H1 (cell line): Measurements from ENCODE around the gene ACACB.

Source experiments
- BCL11A ChIP-seq, 2 experiments: IDR thresholded peaks; one replicate each; pipeline ENCODE4 v1.6.1; 2011; ENCODE audit warnings: low read depth in 2 of 2, low read length in 2 of 2, mild to moderate bottlenecking in 2 of 2
- JUN ChIP-seq: IDR thresholded peaks from 2 replicates; pipeline ENCODE4 v1.6.1; 2011; ENCODE audit warnings: low read depth, mild to moderate bottlenecking, improper control_type of control experiment, low read length
- POLR2A ChIP-seq, 2 experiments: IDR thresholded peaks; 1 replicate in 1 of 2; 2 replicates in 1 of 2; pipeline ENCODE4 v1.6.1; 2011; ENCODE audit warnings: low read depth in 2 of 2, low read length in 2 of 2, mild to moderate bottlenecking in 2 of 2; ENCODE audit errors: control extremely low read depth in 1 of 2
- RBBP5 ChIP-seq: IDR thresholded peaks from 2 replicates; pipeline ENCODE4 v1.7.1; 2012; ENCODE audit warnings: low read depth, mild to moderate bottlenecking, inconsistent platforms, low read length, moderate library complexity, borderline replicate concordance
- SAP30 ChIP-seq: fragments of 300-600 bp; sonication (generic); IDR thresholded peaks from 2 replicates; pipeline ENCODE4 v1.7.1; 2012; ENCODE audit warnings: low read length, moderate library complexity, mild to moderate bottlenecking, inconsistent platforms; ENCODE audit not compliant: insufficient read depth, insufficient replicate concordance
- SIN3A ChIP-seq, 2 experiments: IDR thresholded peaks in 1 of 2; conservative IDR thresholded peaks in 1 of 2; 2 replicates each; pipeline ENCODE4 v1.6.1; 2011 to 2012; ENCODE audit warnings: low read length in 2 of 2, improper control_type of control experiment in 1 of 2, low read depth in 1 of 2, mild to moderate bottlenecking in 1 of 2
- SP1 ChIP-seq: IDR thresholded peaks from 2 replicates; pipeline ENCODE4 v1.6.1; 2011; ENCODE audit warnings: low read depth, low read length
- SRF ChIP-seq: IDR thresholded peaks from 2 replicates; pipeline ENCODE4 v1.6.1; 2011; ENCODE audit warnings: mild to moderate bottlenecking, low read depth, low read length, moderate library complexity
- TCF12 ChIP-seq: IDR thresholded peaks from 2 replicates; pipeline ENCODE4 v1.6.1; 2011; ENCODE audit warnings: low read depth, mild to moderate bottlenecking, low read length
- YY1 ChIP-seq: IDR thresholded peaks from 2 replicates; pipeline ENCODE4 v1.6.1; 2011; ENCODE audit warnings: low read depth, mild to moderate bottlenecking, low read length
- ZNF274 ChIP-seq: IDR thresholded peaks from 2 replicates; pipeline ENCODE4 v1.7.0; 2012; ENCODE audit warnings: low read length, borderline replicate concordance; ENCODE audit errors: extremely low read depth
- TF ChIP-seq, protein P1 (sequence below), 3 experiments: IDR thresholded peaks; 1 replicate in 2 of 3; 2 replicates in 1 of 3; pipeline versions ENCODE4 v1.5.1 to v1.6.1; 2011; ENCODE audit warnings: low read length in 3 of 3, mild to moderate bottlenecking in 3 of 3, inconsistent platforms in 2 of 3, low read depth in 1 of 3, moderate library complexity in 1 of 3; ENCODE audit not compliant: insufficient read depth in 1 of 3; ENCODE audit errors: control extremely low read depth in 1 of 3

- TF ChIP-seq, protein P1, sequence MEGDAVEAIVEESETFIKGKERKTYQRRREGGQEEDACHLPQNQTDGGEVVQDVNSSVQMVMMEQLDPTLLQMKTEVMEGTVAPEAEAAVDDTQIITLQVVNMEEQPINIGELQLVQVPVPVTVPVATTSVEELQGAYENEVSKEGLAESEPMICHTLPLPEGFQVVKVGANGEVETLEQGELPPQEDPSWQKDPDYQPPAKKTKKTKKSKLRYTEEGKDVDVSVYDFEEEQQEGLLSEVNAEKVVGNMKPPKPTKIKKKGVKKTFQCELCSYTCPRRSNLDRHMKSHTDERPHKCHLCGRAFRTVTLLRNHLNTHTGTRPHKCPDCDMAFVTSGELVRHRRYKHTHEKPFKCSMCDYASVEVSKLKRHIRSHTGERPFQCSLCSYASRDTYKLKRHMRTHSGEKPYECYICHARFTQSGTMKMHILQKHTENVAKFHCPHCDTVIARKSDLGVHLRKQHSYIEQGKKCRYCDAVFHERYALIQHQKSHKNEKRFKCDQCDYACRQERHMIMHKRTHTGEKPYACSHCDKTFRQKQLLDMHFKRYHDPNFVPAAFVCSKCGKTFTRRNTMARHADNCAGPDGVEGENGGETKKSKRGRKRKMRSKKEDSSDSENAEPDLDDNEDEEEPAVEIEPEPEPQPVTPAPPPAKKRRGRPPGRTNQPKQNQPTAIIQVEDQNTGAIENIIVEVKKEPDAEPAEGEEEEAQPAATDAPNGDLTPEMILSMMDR (IDR thresholded peaks at IDR 0.05; ENCODE audit: control extremely low read depth in 1 of 3, insufficient read depth in 1 of 3, low read depth in 1 of 3, low read length in 3 of 3), result no peak
- TF ChIP-seq SRF, result no peak
- no peak for TF ChIP-seq SAP30
- no peak for TF ChIP-seq BCL11A (IDR thresholded peaks at IDR 0.05; ENCODE audit: low read depth in 2 of 2, low read length in 2 of 2)
- TF ChIP-seq SP1, result no peak
- TF ChIP-seq POLR2A (IDR thresholded peaks at IDR 0.05; ENCODE audit: control extremely low read depth in 1 of 2, low read depth in 2 of 2, low read length in 2 of 2), result no peak
- TF ChIP-seq RBBP5, result no peak
- no peak for TF ChIP-seq TCF12
- TF ChIP-seq ZNF274, result no peak
- TF ChIP-seq SIN3A (conservative IDR thresholded peaks at IDR 0.05 in 1 of 2, IDR thresholded peaks at IDR 0.05 in 1 of 2; ENCODE audit: low read depth in 1 of 2, low read length in 2 of 2), result no peak
- TF ChIP-seq YY1, result no peak
- no peak for TF ChIP-seq JUN
Observed at GRCh38 chr12:109275173-109275572, 158.8 kb downstream of the ACACB start.
